ENCODE results near the gene LAMB1. TPM values are rescaled to one million over a fixed set of nuclear protein-coding genes. Genes with fewer than 3 reads are reported as not detected.
A peak's percentile ranks its signal among the peaks of the same experiment; 100 is the strongest.

Gene LAMB1
- total RNA-seq, 1 experiment from 2014 or later: 101 TPM

DNA sequence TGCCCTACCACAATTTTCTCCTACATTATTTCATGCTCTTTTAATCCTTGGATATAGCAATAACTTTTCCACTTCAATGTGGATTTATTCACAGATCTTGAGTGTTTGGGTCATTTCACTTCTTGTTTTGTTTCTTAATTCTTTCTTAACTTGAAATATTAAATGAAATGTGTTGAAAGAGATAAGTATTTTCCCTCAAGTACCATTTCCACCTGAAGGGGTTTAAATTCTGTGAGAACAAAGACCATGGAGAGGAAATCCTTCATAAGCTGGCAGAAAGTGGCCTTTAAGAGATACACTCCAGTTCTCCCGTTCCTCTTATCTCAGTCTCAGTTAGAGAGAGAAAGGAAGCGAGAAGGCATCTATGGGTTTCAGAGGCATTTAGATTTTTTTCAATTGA, 126.0 kb downstream of the LAMB1 start:
- CTCF ChIA-PET: interaction anchor here (0.6 to 1.5 kb wide), 4 partner anchors 9 to 635 kb away, joined by 3 to 10 read pairs (median 3); partner anchors contain the start of gene CBLL1
- H3K27ac Mint-ChIP-seq: no peak overlapping the region
- no peak for TF ChIP-seq TEAD4 (CRISPR knock-in tag; IDR thresholded peaks at IDR 0.05)
- TF ChIP-seq, protein P1, sequence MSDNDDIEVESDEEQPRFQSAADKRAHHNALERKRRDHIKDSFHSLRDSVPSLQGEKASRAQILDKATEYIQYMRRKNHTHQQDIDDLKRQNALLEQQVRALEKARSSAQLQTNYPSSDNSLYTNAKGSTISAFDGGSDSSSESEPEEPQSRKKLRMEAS (CRISPR knock-in tag; IDR thresholded peaks at IDR 0.05): no peak
- TF ChIP-seq, protein P2, sequence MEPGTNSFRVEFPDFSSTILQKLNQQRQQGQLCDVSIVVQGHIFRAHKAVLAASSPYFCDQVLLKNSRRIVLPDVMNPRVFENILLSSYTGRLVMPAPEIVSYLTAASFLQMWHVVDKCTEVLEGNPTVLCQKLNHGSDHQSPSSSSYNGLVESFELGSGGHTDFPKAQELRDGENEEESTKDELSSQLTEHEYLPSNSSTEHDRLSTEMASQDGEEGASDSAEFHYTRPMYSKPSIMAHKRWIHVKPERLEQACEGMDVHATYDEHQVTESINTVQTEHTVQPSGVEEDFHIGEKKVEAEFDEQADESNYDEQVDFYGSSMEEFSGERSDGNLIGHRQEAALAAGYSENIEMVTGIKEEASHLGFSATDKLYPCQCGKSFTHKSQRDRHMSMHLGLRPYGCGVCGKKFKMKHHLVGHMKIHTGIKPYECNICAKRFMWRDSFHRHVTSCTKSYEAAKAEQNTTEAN (CRISPR knock-in tag; IDR thresholded peaks at IDR 0.05): no peak
- TF ChIP-seq FOXP1 (CRISPR knock-in tag; IDR thresholded peaks at IDR 0.05; ENCODE audit: borderline replicate concordance): no peak
- TF ChIP-seq, protein P3, sequence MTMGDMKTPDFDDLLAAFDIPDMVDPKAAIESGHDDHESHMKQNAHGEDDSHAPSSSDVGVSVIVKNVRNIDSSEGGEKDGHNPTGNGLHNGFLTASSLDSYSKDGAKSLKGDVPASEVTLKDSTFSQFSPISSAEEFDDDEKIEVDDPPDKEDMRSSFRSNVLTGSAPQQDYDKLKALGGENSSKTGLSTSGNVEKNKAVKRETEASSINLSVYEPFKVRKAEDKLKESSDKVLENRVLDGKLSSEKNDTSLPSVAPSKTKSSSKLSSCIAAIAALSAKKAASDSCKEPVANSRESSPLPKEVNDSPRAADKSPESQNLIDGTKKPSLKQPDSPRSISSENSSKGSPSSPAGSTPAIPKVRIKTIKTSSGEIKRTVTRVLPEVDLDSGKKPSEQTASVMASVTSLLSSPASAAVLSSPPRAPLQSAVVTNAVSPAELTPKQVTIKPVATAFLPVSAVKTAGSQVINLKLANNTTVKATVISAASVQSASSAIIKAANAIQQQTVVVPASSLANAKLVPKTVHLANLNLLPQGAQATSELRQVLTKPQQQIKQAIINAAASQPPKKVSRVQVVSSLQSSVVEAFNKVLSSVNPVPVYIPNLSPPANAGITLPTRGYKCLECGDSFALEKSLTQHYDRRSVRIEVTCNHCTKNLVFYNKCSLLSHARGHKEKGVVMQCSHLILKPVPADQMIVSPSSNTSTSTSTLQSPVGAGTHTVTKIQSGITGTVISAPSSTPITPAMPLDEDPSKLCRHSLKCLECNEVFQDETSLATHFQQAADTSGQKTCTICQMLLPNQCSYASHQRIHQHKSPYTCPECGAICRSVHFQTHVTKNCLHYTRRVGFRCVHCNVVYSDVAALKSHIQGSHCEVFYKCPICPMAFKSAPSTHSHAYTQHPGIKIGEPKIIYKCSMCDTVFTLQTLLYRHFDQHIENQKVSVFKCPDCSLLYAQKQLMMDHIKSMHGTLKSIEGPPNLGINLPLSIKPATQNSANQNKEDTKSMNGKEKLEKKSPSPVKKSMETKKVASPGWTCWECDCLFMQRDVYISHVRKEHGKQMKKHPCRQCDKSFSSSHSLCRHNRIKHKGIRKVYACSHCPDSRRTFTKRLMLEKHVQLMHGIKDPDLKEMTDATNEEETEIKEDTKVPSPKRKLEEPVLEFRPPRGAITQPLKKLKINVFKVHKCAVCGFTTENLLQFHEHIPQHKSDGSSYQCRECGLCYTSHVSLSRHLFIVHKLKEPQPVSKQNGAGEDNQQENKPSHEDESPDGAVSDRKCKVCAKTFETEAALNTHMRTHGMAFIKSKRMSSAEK (CRISPR knock-in tag; IDR thresholded peaks at IDR 0.05; ENCODE audit: borderline replicate concordance): no peak
- H3K27me3 Mint-ChIP-seq (ENCODE audit: low read depth): no peaks in the 10 kb centered on the region
- H3K4me3 Mint-ChIP-seq: no peak overlapping the region
- H3K4me1 Mint-ChIP-seq: no peaks in the 10 kb centered on the region; the same call in 1 of the 2 replicates
- no peak for DNase-seq (ENCODE audit: low spot score)
- POLR2A ChIA-PET: no interaction called here
- H3K9me3 Mint-ChIP-seq: no peaks in the 10 kb centered on the region
- H3K36me3 Mint-ChIP-seq: no peaks in the 10 kb centered on the region
- no peak for ATAC-seq

DNA sequence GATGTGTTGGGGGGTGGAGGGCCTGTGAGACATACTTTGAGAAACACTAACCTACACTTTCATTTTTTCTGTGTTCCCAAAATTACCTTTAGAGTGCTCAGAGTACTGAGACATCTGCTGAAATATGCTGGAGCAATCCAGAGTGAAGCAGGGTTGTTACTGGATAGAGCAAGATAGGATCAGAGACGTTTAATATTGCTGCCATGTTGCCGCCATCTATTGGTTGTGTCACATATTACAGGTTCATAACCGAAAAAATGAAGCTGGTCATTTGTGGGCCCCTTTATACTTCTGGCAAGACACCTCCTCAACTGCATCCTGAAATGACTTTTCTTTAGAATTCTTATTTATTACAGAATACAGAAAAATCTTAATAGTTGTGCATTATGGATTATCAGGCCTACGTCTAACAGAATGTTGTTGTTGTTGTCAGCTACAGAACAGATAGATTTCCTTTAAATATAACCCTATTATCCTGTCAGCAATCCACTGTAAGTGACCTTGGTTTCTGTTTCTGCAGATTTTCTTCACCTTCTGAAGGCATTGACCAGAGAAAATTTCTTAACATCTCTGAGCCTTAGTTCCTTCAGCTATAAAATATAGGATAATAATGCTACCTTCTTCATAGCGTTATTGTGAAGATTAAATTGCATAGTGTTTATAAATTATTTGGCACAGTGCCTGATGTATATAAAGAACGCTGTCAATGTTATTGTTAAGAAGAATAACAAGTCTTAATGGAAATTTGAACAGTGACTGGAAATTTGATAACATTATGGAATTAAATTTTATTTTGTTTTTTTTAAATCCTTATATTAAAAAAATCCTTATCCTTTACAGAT, 128.1 kb downstream of the LAMB1 start:
- no peaks in the 10 kb centered on the region for H3K36me3 Mint-ChIP-seq
- TF ChIP-seq FOXP1 (CRISPR knock-in tag; IDR thresholded peaks at IDR 0.05; ENCODE audit: borderline replicate concordance): no peak
- TF ChIP-seq, protein P4, sequence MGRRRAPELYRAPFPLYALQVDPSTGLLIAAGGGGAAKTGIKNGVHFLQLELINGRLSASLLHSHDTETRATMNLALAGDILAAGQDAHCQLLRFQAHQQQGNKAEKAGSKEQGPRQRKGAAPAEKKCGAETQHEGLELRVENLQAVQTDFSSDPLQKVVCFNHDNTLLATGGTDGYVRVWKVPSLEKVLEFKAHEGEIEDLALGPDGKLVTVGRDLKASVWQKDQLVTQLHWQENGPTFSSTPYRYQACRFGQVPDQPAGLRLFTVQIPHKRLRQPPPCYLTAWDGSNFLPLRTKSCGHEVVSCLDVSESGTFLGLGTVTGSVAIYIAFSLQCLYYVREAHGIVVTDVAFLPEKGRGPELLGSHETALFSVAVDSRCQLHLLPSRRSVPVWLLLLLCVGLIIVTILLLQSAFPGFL (CRISPR knock-in tag; IDR thresholded peaks at IDR 0.05; ENCODE audit: borderline replicate concordance): no peak
- TF ChIP-seq IRF2 (CRISPR knock-in tag; IDR thresholded peaks at IDR 0.05; ENCODE audit: borderline replicate concordance, low read depth): no peak
- TF ChIP-seq, protein P5, sequence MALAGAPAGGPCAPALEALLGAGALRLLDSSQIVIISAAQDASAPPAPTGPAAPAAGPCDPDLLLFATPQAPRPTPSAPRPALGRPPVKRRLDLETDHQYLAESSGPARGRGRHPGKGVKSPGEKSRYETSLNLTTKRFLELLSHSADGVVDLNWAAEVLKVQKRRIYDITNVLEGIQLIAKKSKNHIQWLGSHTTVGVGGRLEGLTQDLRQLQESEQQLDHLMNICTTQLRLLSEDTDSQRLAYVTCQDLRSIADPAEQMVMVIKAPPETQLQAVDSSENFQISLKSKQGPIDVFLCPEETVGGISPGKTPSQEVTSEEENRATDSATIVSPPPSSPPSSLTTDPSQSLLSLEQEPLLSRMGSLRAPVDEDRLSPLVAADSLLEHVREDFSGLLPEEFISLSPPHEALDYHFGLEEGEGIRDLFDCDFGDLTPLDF (CRISPR knock-in tag; IDR thresholded peaks at IDR 0.05): no peak
- no peak for TF ChIP-seq NR1H2 (CRISPR knock-in tag; IDR thresholded peaks at IDR 0.05)
- no peak for TF ChIP-seq PRRX2 (CRISPR knock-in tag; IDR thresholded peaks at IDR 0.05)
- TF ChIP-seq, protein P6, sequence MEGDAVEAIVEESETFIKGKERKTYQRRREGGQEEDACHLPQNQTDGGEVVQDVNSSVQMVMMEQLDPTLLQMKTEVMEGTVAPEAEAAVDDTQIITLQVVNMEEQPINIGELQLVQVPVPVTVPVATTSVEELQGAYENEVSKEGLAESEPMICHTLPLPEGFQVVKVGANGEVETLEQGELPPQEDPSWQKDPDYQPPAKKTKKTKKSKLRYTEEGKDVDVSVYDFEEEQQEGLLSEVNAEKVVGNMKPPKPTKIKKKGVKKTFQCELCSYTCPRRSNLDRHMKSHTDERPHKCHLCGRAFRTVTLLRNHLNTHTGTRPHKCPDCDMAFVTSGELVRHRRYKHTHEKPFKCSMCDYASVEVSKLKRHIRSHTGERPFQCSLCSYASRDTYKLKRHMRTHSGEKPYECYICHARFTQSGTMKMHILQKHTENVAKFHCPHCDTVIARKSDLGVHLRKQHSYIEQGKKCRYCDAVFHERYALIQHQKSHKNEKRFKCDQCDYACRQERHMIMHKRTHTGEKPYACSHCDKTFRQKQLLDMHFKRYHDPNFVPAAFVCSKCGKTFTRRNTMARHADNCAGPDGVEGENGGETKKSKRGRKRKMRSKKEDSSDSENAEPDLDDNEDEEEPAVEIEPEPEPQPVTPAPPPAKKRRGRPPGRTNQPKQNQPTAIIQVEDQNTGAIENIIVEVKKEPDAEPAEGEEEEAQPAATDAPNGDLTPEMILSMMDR (IDR thresholded peaks at IDR 0.05): peak; percentile 55
- TF ChIP-seq HMGA2 (CRISPR knock-in tag; IDR thresholded peaks at IDR 0.05): no peak
- H3K27ac Mint-ChIP-seq: no peak overlapping the region
- peak; percentile 86 for ATAC-seq
- no peak for DNase-seq (ENCODE audit: low spot score)
- no peaks in the 10 kb centered on the region for H3K27me3 Mint-ChIP-seq (ENCODE audit: low read depth)
- H3K9me3 Mint-ChIP-seq: no peaks in the 10 kb centered on the region
- H3K4me1 Mint-ChIP-seq: no peaks in the 10 kb centered on the region; the same call in 1 of the 2 replicates
- ChIA-PET CTCF (interaction anchor here (0.6 to 1.5 kb wide), 46 partner anchors 9 to 934 kb away, joined by 3 to 17 read pairs (median 3); partner anchors contain the start of genes CBLL1, DLD, HBP1 and SLC26A4), POLR2A (interaction anchor here (1.2 kb wide), 1 partner anchor 132 kb away, joined by 5 read pairs; no protein-coding TSS in a partner anchor)
- no peak overlapping the region for H3K4me3 Mint-ChIP-seq
